ENCODE results near the gene SPARC.
A peak's percentile ranks its signal among the peaks of the same experiment; 100 is the strongest.

The SPARC gene, protein sequence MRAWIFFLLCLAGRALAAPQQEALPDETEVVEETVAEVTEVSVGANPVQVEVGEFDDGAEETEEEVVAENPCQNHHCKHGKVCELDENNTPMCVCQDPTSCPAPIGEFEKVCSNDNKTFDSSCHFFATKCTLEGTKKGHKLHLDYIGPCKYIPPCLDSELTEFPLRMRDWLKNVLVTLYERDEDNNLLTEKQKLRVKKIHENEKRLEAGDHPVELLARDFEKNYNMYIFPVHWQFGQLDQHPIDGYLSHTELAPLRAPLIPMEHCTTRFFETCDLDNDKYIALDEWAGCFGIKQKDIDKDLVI

DNA sequence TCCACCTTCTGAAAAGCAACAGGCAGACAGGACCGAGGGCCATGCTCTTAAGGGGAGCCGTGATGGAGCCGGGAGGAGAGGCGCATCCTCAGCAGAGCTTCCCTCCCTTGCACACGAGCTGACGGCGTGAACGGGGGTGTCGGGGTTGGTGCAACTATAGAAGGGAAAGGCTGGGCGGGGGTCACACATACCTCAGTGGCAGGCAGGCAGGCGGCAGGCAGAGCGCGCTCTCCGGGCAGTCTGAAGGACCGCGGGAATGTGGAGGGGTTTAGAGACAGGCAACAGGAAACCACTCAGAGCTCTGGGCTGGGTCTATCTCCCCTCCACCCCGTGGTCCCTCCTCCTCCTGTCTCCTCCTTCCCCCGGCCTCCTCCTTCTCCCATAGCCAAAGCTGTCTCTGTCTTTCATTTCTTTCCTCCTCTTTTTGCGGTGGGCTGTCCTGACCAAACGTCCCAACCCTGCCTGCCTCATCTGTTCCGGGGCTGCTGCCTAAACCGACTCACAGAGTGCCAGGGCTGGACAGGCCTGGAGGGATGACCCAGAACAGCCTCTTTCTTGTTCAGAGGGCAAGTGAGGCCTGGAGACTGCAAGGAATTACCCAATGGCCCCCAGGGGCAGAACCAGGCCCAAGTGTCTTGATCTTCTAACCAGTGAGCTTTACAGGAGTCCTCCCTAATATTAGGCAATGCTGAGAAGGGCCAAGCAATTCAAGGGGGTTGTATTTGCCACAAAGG is at the start of gene SPARC:
TSS of gene SPARC (minus strand) at position 242 of the 734 bp plus-strand sequence. CDS start 10,727 bp downstream, outside the sequence.
- DNase-seq (ENCODE audit: low spot score) (peak; percentile 86), ATAC-seq (ENCODE audit: low read depth) (peak; percentile 92)
- H3K27ac ChIP-seq (ENCODE audit: poor library complexity, severe bottlenecking): peak within 1 kb of the TSS; percentile 78
- TF ChIP-seq, protein P1, sequence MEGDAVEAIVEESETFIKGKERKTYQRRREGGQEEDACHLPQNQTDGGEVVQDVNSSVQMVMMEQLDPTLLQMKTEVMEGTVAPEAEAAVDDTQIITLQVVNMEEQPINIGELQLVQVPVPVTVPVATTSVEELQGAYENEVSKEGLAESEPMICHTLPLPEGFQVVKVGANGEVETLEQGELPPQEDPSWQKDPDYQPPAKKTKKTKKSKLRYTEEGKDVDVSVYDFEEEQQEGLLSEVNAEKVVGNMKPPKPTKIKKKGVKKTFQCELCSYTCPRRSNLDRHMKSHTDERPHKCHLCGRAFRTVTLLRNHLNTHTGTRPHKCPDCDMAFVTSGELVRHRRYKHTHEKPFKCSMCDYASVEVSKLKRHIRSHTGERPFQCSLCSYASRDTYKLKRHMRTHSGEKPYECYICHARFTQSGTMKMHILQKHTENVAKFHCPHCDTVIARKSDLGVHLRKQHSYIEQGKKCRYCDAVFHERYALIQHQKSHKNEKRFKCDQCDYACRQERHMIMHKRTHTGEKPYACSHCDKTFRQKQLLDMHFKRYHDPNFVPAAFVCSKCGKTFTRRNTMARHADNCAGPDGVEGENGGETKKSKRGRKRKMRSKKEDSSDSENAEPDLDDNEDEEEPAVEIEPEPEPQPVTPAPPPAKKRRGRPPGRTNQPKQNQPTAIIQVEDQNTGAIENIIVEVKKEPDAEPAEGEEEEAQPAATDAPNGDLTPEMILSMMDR (IDR thresholded peaks at IDR 0.05; ENCODE audit: poor library complexity, severe bottlenecking): no peak
- H3K36me3 ChIP-seq (ENCODE audit: low read depth): peaks cover 15% of the 10 kb centered on the region
- H3K4me3 ChIP-seq (ENCODE audit: severe bottlenecking): peak within 1 kb of the TSS; percentile 52
- peaks cover 24% of the 10 kb centered on the region for H3K4me1 ChIP-seq (ENCODE audit: insufficient read depth, poor library complexity, severe bottlenecking)
- no peaks in the 10 kb centered on the region for H3K9me3 ChIP-seq (ENCODE audit: severe bottlenecking)
- H3K27me3 ChIP-seq (ENCODE audit: insufficient read depth, poor library complexity, severe bottlenecking): no peaks in the 10 kb centered on the region

DNA sequence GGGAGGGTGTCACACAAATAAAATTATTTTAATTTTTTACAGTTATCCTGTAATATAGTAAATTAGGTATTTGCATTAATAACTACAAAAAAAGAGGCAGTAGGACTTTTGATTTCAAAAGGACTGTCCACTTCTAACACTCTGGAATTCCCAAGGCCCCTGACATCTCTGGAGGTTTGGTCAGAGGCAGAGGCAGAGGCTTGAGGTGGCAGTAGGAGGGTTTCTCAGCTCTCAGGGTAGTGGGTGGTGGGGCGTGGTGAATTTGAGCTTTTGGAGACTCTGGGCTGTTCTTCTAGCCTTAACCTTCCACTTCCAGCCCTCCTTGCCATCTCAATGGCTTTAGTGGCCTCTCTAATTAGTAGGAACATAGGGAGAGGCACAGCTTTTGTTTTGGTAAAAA is 48.9 kb upstream of the SPARC start:
- TF ChIP-seq, protein P1 (IDR thresholded peaks at IDR 0.05; ENCODE audit: poor library complexity, severe bottlenecking): no peak
- Histone ChIP-seq H3K27ac (ENCODE audit: poor library complexity, severe bottlenecking) (no peak overlapping the region), H3K4me3 (ENCODE audit: severe bottlenecking) (no peak overlapping the region), H3K4me1 (ENCODE audit: insufficient read depth, poor library complexity, severe bottlenecking) (peaks cover 12% of the 10 kb centered on the region), H3K27me3 (ENCODE audit: insufficient read depth, poor library complexity, severe bottlenecking) (no peaks in the 10 kb centered on the region), H3K9me3 (ENCODE audit: severe bottlenecking) (no peaks in the 10 kb centered on the region), H3K36me3 (ENCODE audit: low read depth) (no peaks in the 10 kb centered on the region)
- ATAC-seq (ENCODE audit: low read depth) (no peak), DNase-seq (ENCODE audit: low spot score) (no peak)

DNA sequence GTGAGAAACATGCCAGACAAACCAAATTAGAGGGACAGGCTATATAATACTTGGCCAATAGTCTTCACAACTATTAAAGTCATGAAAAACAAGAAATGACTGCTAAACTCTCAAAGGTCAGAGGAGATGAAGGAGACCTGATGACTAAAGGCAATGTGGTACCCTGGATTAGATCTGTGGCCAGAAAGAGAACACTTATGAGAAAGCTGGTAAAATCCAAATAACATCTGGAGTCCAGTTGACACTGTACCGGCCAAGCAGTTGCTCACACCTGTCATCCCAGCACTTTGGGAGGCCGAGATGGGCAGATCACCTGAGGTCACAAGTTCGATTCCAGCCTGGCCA is 47.3 kb upstream of the SPARC start:
- TF ChIP-seq, protein P1 (IDR thresholded peaks at IDR 0.05; ENCODE audit: poor library complexity, severe bottlenecking): no peak
- no peak overlapping the region for H3K4me3 ChIP-seq (ENCODE audit: severe bottlenecking)
- DNase-seq (ENCODE audit: low spot score) (no peak), ATAC-seq (ENCODE audit: low read depth) (no peak)
- no peaks in the 10 kb centered on the region for H3K36me3 ChIP-seq (ENCODE audit: low read depth)
- H3K27me3 ChIP-seq (ENCODE audit: insufficient read depth, poor library complexity, severe bottlenecking): no peaks in the 10 kb centered on the region
- H3K4me1 ChIP-seq (ENCODE audit: insufficient read depth, poor library complexity, severe bottlenecking): no peaks in the 10 kb centered on the region
- no peaks in the 10 kb centered on the region for H3K9me3 ChIP-seq (ENCODE audit: severe bottlenecking)
- no peak overlapping the region for H3K27ac ChIP-seq (ENCODE audit: poor library complexity, severe bottlenecking)

DNA sequence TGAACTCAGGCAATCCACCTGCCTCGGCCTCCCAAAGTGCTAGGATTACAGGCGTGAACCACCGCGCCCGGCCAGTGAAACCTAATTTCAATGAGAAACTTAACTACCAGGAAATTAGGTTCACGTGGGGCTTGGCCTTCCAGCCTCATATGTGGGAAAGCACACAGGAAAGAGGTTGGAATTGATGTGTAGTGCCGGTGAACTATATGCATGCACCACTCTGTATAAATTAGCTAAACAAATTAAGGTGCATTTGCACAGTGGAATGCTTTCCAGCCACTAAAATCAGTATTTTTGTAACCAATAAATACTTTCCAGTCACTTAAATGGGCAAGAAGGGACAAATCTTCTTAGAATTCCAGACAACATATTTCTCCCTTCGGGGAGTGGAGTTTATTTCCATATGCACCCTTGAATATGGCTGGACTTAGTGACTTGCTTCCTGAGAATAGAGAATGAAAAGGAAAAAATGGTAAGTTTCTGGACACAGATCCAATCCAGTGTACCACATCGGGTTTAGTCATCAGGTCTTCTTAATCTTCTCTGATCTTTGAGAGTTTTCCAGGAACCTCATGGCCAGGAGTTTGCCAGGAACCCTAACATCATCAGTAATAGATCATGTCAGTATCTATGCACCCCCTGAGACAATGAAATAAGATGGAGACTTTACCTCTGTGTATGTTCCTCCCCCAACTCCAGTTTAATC is 46.8 kb upstream of the SPARC start:
- Histone ChIP-seq H3K4me3 (ENCODE audit: severe bottlenecking) (no peak overlapping the region), H3K27ac (ENCODE audit: poor library complexity, severe bottlenecking) (no peak overlapping the region), H3K9me3 (ENCODE audit: severe bottlenecking) (no peaks in the 10 kb centered on the region), H3K36me3 (ENCODE audit: low read depth) (no peaks in the 10 kb centered on the region), H3K4me1 (ENCODE audit: insufficient read depth, poor library complexity, severe bottlenecking) (no peaks in the 10 kb centered on the region), H3K27me3 (ENCODE audit: insufficient read depth, poor library complexity, severe bottlenecking) (no peaks in the 10 kb centered on the region)
- DNase-seq (ENCODE audit: low spot score) (no peak), ATAC-seq (ENCODE audit: low read depth) (no peak)
- TF ChIP-seq, protein P1 (IDR thresholded peaks at IDR 0.05; ENCODE audit: poor library complexity, severe bottlenecking): no peak

Measured in RWPE2 (cell line).